ENCODE data around the gene WASF2.
A peak's percentile ranks its signal among the peaks of the same experiment; 100 is the strongest.
"Not testable (repeated sequence)": the region's sequence is repeated elsewhere in the genome, so short reads cannot be mapped to it uniquely, and the experiment has no call there.

The WASF2 gene

DNA sequence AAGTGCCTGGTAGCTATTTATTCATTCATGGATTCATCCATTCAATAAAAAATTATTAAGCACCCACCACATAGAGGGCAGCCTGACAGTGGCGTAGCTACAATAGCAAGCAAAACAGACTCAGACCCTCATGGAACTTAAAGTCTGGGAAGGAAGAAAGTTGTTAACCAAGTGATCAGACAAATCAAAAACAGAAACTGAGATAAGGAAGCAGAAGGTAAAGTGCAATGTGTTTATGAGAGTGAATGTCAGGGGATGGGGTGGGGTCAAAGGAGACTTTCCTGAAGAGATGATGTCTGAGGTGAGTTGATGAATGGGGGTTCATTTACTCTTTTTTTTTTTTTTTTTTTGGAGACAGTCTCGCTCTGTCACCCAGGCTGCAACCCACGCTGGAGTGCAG lies 2.8 kb upstream of the WASF2 start:
- no peak for DNase-seq

GRCh38 chr1:27491748-27492700 lies 2.1 kb upstream of the WASF2 start:
- no peak for DNase-seq

DNA sequence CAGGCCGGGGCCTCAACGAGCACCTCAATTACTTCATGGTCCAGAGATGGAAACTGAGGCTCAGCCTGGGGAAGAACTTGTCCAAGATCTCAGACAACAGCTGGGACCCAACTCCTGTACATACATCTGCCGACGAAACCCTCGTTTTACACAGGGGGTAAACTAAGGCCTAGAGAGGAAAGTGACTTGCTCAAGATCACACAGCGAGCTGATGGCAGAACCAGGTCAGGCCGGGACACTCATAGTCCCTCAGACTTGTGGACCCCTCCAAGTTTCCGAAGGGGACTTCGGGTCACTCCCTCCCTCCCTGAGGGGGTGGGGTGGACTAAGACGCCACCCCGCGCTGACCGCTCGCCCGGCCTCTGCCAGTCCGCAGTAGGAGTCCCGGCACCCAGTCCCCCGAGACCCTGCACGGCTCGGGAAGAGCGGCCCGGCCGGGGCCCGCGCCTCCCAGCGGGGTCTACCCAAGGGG lies 430 bp downstream of the WASF2 start:
- DNase-seq, result peak; percentile 35

- DNase-seq, result peak; percentile 41
Observed at GRCh38 chr1:27487966-27488884, 1.7 kb downstream of the WASF2 start.

DNA sequence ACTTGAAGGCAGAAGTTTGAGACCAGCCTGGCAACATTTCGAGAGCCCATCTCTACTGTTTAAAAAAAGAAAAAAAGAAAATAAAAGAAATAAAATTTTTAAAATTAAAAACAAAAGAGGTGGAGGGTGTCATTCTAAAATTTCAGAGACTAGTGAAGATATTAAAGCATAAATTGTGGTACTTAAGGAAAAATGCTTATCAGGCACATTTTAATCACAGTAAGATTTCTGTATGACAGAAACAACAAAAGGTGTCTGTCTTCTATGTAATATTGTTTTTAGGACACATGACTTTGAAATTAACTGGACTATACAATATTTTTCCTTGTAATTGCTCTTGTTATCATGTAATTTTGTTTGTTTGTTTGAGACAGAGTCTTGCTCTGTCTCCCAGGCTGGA lies 4.6 kb downstream of the WASF2 start:
- no peak for DNase-seq

GRCh38 chr1:27483659-27484058 lies 6.3 kb downstream of the WASF2 start:
- DNase-seq, result no peak

DNA sequence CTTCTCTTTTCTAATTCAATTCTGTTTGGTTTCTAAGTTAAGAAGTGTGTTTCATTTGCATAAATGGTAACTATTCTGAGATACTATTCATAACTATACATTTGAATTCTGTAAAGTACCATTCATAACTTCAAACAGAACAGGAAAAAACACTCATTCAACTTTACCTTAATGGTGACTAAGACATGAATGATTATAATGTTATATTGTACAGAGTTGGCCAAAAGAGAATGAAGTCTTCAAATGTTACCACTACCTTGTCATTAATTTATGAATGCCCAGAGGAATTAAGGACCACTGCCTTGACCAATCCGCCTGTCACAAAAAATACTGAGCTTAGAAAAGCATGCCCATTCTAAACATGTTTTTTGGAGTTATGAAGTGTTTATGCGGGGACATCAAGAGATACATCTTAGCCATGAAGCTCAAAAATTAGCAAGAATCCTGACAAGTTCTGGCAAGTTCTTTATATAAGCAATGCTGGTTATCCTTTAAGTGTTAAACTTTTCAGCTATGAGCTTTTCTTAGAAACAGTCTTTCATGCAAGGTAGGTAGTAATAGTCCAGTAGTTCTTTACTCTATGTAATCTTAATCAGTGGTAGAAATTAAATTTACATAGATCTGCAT lies 7.9 kb downstream of the WASF2 start:
- DNase-seq, result no peak

DNA sequence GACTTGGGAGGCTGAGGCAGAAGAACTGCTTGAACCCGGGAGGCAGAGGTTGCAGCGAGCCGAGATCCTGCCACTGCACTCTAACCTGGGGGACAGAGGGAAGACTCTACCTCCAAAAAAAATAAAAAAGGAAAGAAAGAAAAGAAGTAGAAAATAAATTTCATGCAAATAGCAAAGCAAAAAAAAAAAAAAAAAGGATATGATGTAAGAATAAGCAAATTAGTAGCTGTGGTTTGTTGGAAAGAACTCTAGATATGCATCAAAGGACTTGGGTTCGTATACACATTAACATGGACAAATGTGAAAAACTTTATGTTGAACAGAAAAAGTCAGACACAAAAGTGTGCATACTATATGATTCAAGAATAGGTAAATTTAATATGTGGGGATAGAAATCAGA lies 11.9 kb downstream of the WASF2 start:
- no peak for DNase-seq

DNA sequence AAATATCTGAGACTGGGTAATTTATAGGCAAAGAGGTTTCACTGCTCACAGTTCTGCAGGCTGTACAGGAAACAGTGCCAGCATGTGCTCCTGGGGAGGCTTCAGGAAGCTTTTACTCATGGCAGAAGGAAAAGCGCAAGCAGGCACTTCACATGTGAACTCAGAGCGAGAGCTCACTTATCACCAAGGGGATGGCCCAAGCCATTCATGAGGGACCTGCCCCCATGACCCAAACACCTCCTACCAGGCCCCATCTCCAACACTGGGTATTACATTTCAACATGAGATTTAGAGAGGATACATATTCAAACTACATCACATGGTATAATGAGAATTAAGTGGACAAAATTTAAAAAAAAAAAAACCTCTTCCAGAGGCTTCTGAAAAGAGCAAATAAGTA lies 13.7 kb downstream of the WASF2 start:
- no peak for DNase-seq

- DNase-seq, result no peak
Observed at GRCh38 chr1:27475720-27476119, 14.2 kb downstream of the WASF2 start.

DNA sequence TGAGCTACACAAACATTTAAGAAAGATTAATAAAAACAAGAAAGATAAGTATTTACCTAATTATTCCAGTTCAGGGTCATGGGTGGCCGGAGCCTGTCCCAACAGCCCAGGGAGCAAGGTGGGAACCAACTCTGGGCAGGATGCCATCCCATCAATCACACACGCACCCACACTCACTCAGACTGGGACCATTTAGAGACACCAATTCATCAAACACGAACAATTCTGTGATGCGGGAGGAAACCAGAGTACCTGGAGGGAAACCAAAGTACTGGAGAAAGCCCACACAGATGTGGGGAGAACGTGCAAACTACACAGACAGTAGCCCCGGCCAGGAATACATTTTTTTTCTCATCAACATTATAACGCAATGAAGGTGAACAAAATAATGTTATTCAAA lies 16.2 kb downstream of the WASF2 start:
- no peak for DNase-seq

GRCh38 chr1:27472098-27472497 lies 17.9 kb downstream of the WASF2 start:
- not testable (repeated sequence) for DNase-seq

- DNase-seq, result no peak
Observed at GRCh38 chr1:27471477-27471876, 18.5 kb downstream of the WASF2 start.

DNA sequence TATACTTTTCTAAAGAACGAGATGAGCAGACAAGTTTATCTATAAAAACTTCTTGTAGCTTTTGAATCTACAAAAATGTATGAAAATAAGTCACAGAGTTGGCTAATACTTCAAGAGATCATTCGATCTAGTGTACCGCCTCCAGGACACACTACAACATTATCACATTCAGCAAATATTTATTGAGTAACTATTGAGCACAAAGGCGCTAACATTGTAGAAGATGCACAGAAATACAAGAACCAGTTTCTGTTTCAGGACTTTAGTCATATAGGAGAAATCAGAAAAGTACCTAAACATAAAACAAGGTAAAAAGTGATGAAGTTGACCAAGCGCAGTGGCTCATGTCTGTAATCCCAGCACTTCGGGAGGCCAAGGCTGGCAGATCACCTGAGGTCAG lies 20.6 kb downstream of the WASF2 start:
- DNase-seq, result no peak

- not testable (repeated sequence) for DNase-seq
Observed at GRCh38 chr1:27468378-27468777, 21.6 kb downstream of the WASF2 start.

- DNase-seq, result no peak
Observed at GRCh38 chr1:27464926-27465647, 24.9 kb downstream of the WASF2 start.

DNA sequence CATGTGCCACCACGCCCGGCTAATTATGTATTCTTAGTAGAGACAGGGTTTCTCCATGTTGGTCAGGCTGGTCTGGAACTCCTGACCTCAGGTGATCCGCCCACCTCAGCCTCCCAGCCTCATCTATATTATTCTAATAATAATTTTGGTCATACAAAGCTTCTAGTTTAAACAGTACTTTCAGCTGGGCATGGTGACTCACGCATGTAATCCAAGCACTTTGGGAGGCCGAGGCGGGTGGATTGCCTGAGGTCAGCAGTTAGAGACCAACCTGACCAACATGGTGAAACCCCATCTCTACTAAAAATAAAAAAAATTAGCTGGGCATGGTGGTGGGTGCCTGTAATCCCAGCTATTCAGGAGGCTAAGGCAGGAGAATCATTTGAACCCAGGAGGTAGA lies 26.1 kb downstream of the WASF2 start:
- DNase-seq, result peak; percentile 21

DNA sequence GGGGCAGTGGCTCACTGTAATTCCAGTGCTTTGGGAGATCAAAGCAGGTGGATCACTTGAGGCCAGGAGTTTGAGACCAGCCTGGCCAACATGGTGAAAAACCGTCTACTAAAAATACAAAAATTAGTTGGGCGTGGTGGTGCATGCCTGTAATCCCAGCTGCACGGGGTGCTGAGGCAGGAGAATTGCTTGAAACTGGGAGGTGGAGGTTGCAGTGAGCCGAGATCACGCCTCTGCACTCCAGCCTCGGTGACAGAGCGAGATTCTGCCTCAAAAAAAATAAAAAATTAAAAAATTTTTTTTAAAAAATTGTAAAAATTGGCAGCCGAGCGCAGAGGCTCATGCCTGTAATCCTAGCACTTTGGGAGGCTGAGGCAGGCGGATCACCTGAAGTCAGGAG lies 31.4 kb downstream of the WASF2 start:
- not testable (repeated sequence) for DNase-seq

DNA sequence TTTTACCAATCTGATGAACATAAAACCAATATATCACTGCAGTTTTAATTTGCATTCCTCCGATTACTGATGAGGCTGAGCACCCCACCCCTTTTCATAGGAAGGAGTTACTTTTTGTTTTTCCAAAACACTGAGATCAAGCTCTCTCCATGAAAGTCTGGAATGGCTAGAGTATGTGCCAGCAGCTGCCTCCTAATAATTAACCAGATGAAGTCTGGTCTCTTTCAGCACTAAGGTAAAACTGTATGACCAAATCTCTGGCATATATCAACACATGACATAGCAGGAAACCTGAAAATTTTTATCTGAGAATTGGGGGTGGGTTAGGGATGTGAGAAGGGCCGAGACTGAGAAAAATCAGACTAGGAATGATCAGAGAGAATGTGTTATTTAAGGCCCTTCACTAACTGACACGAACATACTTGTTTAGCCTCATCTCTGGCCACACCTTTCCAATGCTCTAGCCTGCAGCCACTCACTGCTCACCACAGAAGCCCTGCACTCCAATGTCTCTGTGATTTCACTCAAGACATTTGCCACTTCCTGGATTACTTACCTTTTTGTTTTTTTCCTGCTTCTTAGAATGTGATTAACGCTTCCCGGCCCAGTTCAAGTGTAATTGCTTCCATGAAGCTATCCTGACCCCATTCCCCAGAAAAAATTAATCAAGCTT lies 34.7 kb downstream of the WASF2 start:
- DNase-seq, result no peak

DNA sequence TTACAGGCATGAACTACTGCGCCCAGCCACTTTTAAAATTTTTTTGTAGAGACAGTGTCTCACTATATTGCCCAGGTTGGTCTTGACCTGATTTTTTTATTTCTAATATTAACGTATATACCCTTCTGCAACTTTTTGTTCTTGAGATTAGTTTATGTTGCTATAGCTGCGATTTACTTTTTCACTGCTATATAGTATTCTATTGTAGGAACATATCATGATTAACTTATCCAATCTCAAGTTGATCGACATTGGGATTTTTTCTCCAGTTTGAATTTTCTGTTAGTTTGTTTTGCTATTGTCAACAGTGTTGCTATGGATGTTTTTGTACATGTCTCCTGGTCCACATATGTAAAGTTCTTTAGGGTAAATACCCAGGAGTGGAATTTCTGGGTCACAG lies 35.4 kb downstream of the WASF2 start:
- no peak for DNase-seq

- DNase-seq, result no peak
Observed at GRCh38 chr1:27451343-27451742, 38.6 kb downstream of the WASF2 start.

DNA sequence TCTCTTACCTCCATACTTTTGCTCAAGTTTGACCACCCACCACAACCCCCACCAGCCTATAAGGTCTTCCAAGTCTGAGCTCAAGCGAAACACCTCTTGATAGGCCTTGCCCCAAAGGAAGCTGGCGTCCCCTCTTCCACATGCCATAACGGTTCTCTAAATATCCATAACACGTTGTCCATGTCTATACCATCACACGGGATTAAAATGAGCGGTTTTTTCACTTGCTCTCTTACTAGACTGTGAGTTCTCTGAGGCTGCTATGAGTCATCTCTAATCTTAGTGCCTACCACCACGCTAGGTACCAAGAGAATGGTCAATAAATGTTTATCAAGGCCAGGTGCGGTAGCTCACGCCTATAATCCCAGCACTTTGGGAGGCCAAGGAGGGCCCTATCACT lies 41.0 kb downstream of the WASF2 start:
- no peak for DNase-seq

Measured in EL (cell line).